ENCODE data around the gene FREY1. TPM values are rescaled to one million over a fixed set of nuclear protein-coding genes. Genes with fewer than 3 reads are reported as not detected.
A peak's percentile ranks its signal among the peaks of the same experiment; 100 is the strongest.

The FREY1 gene
- total and polyA plus RNA-seq, 2 experiments from 2014 or later = 2.1 TPM; not detected in 1

DNA sequence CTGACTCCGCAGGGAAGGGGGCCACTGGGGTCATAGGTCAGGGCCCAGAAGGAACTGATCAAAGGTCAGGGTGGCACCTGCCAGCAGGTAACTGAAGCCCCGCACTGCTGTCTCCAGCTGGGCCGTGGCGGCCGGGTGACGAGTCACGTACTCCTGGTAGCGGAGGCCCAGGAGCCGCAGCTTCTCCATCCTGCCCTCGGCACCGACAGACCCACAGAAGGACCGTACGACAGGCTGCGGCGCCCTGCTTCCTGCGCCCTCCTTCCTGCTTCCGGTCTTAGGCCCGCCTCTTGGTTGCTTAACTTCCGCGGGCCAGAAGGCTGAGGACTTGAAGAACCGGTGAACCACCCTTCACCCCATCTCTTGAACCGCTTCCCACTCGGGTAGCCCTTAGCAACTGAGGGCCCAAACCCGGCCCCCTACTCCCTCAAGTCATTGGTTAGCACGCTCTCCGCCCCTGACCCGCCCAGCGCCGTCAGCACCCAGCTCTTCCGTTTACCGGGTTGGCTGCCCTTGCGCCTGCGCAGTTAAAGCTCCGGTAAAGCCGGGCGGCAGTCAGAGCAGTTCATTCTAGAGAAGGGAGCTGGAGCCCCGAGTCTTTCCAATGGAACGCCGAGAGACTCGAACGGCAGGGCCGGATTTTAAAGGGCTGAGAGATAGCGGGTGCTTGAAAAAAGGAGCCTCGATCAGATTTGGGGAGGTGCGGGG, 10.7 kb upstream of the FREY1 start, which contains the start of gene PEX16:
Gene PEX16, minus strand, starts transcription at position 255 of the 708 bp plus-strand sequence. Its CDS starts 66 bp downstream, at position 189.
- no peaks in the 10 kb centered on the region for H3K4me1 ChIP-seq (ENCODE audit: low read depth)
- peaks cover 14% of the 10 kb centered on the region for H3K36me3 ChIP-seq
- no peak for TF ChIP-seq CTCF (IDR thresholded peaks at IDR 0.05; ENCODE audit: low read depth, low read length)
- H3K4me3 ChIP-seq = peak within 1 kb of the TSS; percentile 90
- peaks cover 23% of the 10 kb centered on the region for H3K27me3 ChIP-seq
- peak; percentile 97 to 100 for DNase-seq (ENCODE audit: low read depth in 1 of 2, low spot score in 1 of 2)
- H3K9me3 ChIP-seq (ENCODE audit: low read depth) = no peaks in the 10 kb centered on the region
- H3K27ac ChIP-seq = peak within 1 kb of the TSS; percentile 79

GRCh38 chr11:45917286-45917622, 10.2 kb upstream of the FREY1 start:
- H3K4me3 ChIP-seq = peak overlapping the region; percentile 90
- H3K9me3 ChIP-seq (ENCODE audit: low read depth) = no peaks in the 10 kb centered on the region
- no peak for TF ChIP-seq CTCF (IDR thresholded peaks at IDR 0.05; ENCODE audit: low read depth, low read length)
- DNase-seq (ENCODE audit: low read depth in 1 of 2, low spot score in 1 of 2) = no peak
- peaks cover 18% of the 10 kb centered on the region for H3K27me3 ChIP-seq
- H3K4me1 ChIP-seq (ENCODE audit: low read depth) = no peaks in the 10 kb centered on the region
- H3K36me3 ChIP-seq = peaks cover 14% of the 10 kb centered on the region
- H3K27ac ChIP-seq = peak overlapping the region; percentile 79

DNA sequence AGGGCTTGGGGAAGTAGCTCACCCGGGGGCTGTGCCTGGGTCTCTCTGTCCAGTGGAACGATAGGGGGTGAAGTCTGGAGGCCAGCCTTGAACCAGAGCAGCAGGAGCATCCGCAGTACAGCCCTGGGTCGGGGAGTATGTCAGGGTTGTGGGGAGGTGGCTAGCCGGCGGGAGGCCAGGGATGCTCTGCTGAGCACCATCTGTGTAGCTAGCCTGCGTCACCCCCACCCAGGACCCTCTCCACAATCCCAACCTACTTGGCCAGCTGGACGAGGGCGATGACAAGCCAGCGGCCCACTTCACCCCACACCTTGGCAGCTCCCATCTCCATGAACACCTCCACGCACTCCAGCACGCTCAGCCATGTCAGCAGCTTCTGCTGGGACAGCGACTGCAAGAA, 8.4 kb upstream of the FREY1 start:
- TF ChIP-seq CTCF (IDR thresholded peaks at IDR 0.05; ENCODE audit: low read depth, low read length) = no peak
- Histone ChIP-seq H3K27me3 (no peaks in the 10 kb centered on the region), H3K4me3 (no peak overlapping the region), H3K4me1 (ENCODE audit: low read depth) (no peaks in the 10 kb centered on the region), H3K9me3 (ENCODE audit: low read depth) (no peaks in the 10 kb centered on the region), H3K36me3 (peaks cover 16% of the 10 kb centered on the region), H3K27ac (no peak overlapping the region)
- DNase-seq (ENCODE audit: low read depth in 1 of 2, low spot score in 1 of 2) = no peak

- Histone ChIP-seq H3K4me3 (no peak overlapping the region), H3K36me3 (peaks cover 16% of the 10 kb centered on the region), H3K4me1 (ENCODE audit: low read depth) (no peaks in the 10 kb centered on the region), H3K9me3 (ENCODE audit: low read depth) (no peaks in the 10 kb centered on the region), H3K27me3 (no peaks in the 10 kb centered on the region), H3K27ac (no peak overlapping the region)
- no peak for TF ChIP-seq CTCF (IDR thresholded peaks at IDR 0.05; ENCODE audit: low read depth, low read length)
- no peak for DNase-seq (ENCODE audit: low read depth in 1 of 2, low spot score in 1 of 2)
Measured at GRCh38 chr11:45913942-45914635, 7.0 kb upstream of the FREY1 start.

GRCh38 chr11:45913514-45913913, 6.4 kb upstream of the FREY1 start:
- no peak for DNase-seq (ENCODE audit: low read depth in 1 of 2, low spot score in 1 of 2)
- H3K4me1 ChIP-seq (ENCODE audit: low read depth) = no peaks in the 10 kb centered on the region
- peaks cover 16% of the 10 kb centered on the region for H3K36me3 ChIP-seq
- no peak overlapping the region for H3K27ac ChIP-seq
- H3K27me3 ChIP-seq = no peaks in the 10 kb centered on the region
- H3K4me3 ChIP-seq = no peak overlapping the region
- no peaks in the 10 kb centered on the region for H3K9me3 ChIP-seq (ENCODE audit: low read depth)
- TF ChIP-seq CTCF (IDR thresholded peaks at IDR 0.05; ENCODE audit: low read depth, low read length) = no peak
